Measurements from ENCODE around the gene PRDX2. TPM values are rescaled to one million over a fixed set of nuclear protein-coding genes. Genes with fewer than 3 reads are reported as not detected.
A peak's percentile ranks its signal among the peaks of the same experiment; 100 is the strongest.

The PRDX2 gene
- polyA plus RNA-seq, 3 donors = 40.0 to 71.5 (median 46.7) TPM

DNA sequence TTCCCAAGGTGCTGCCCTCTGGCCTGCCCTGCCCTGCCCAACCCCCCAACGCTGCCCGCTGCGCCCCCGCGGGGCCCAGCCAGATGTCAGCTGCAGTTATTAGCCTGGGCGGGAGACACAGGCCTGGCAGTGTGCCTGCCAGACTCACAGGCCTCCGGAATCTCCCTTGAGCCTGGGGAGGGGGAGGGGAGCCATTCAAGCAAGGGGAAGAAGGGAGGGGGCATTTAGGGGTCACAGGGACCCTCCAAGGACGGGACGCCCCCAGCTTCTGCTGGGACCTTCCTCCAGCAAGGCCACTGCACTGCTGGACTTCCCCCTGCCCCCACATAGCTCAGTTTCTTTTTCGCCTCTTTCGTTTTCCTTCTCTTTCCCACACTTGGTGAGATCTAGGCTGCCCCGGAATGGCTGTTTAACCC lies 12.9 kb downstream of the PRDX2 start:
- H3K4me1 ChIP-seq (ENCODE audit: control insufficient read depth in 1 of 2, insufficient read depth in 2 of 2, low read length in 2 of 2) = peaks cover 62 to 64% of the 10 kb centered on the region in 2 donors
- H2AFZ ChIP-seq (ENCODE audit: insufficient read depth, low read depth, low read length, poor library complexity, severe bottlenecking) = no peak overlapping the region
- H3K36me3 ChIP-seq (replicated peaks in 1 of 2; ENCODE audit: control insufficient read depth in 1 of 2, insufficient read depth in 2 of 2, low read length in 2 of 2) = no peaks in the 10 kb centered on the region
- H4K20me1 ChIP-seq (ENCODE audit: insufficient read depth, low read length) = peaks cover 24% of the 10 kb centered on the region
- Mint-ChIP-seq H3K27ac (peak overlapping the region in 1 of 7 donors; percentile 100), H3K36me3 (peaks cover 2 to 12% of the 10 kb centered on the region in 2 donors), H3K27me3 (ENCODE audit: low read depth in 3 of 3) (peaks cover 0 to 4% (median 1%) of the 10 kb centered on the region in 3 donors), H3K4me1 (peaks cover 28% of the 10 kb centered on the region), H3K9me3 (peaks cover 0 to 7% (median 0%) of the 10 kb centered on the region in 7 donors), H3K4me3 (peak overlapping the region; percentile 95 to 98)
- H3K27me3 ChIP-seq (ENCODE audit: control insufficient read depth in 2 of 2, insufficient read depth in 2 of 2, low read length in 2 of 2) = no peaks in the 10 kb centered on the region
- peak overlapping the region; percentile 100 for H3K9ac ChIP-seq (ENCODE audit: insufficient read depth, low read length, poor library complexity, severe bottlenecking)
- peak overlapping the region; percentile 83 to 100 (median 85) for H3K4me3 ChIP-seq (replicated peaks in 1 of 3; ENCODE audit: low read depth in 2 of 3, low read length in 3 of 3)
- 0% methylated on average over 6 of the region's 12 CpGs for WGBS (ENCODE audit: insufficient coverage)
- intact Hi-C loops (cut with micrococcal nuclease) = loop anchor here (10.0 kb wide), 1 partner anchor 1056 kb away; no protein-coding TSS in a partner anchor
- H3K4me2 ChIP-seq (replicated peaks; ENCODE audit: extremely low read depth, low read length, poor library complexity, severe bottlenecking) = peak overlapping the region; percentile 99
- H3K79me2 ChIP-seq (ENCODE audit: insufficient read depth, low read length) = peaks cover 64% of the 10 kb centered on the region
- no peaks in the 10 kb centered on the region for H3K9me3 ChIP-seq (replicated peaks in 1 of 2; ENCODE audit: control insufficient read depth in 1 of 2, insufficient read depth in 1 of 2, low read length in 2 of 2)
- H3K27ac ChIP-seq (ENCODE audit: low read depth in 1 of 2, low read length in 2 of 2) = peak overlapping the region; percentile 95 to 100
- TF ChIP-seq, protein P1, sequence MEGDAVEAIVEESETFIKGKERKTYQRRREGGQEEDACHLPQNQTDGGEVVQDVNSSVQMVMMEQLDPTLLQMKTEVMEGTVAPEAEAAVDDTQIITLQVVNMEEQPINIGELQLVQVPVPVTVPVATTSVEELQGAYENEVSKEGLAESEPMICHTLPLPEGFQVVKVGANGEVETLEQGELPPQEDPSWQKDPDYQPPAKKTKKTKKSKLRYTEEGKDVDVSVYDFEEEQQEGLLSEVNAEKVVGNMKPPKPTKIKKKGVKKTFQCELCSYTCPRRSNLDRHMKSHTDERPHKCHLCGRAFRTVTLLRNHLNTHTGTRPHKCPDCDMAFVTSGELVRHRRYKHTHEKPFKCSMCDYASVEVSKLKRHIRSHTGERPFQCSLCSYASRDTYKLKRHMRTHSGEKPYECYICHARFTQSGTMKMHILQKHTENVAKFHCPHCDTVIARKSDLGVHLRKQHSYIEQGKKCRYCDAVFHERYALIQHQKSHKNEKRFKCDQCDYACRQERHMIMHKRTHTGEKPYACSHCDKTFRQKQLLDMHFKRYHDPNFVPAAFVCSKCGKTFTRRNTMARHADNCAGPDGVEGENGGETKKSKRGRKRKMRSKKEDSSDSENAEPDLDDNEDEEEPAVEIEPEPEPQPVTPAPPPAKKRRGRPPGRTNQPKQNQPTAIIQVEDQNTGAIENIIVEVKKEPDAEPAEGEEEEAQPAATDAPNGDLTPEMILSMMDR (IDR thresholded peaks at IDR 0.05) = no peak
- peak; percentile 68 to 86 (median 76) for DNase-seq

DNA sequence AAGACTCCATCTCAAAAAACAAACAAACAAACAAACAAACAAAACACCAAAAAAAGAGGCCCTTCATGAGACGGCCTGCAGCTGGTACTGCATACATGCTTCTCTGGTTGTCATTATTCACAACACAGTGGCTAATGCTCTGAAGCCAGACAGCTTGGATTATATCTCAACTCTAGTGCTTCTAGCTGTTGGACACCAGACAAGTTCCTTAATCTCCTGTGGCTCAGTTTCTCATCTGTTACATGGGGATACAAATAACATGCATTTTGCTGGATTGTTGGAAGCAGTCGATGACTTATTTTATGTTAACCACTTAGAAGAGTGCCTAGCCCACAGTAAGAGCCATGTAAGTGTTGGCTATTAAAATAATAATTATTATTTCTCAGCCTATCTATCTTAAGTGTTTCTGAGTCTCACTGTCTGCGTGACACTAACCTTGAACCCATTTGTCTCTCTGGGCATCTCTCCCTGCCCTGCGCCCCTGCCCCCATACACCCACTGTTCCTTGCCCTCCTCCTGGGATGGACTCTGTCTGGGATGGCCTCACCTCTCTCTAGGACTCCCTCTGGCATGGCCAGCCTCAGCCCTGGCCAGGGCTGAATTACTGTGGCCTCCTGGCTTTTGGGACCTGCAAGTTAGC lies 13.4 kb downstream of the PRDX2 start:
- H3K9ac ChIP-seq (ENCODE audit: insufficient read depth, low read length, poor library complexity, severe bottlenecking) = peak overlapping the region; percentile 100
- peak overlapping the region; percentile 99 for H3K4me2 ChIP-seq (replicated peaks; ENCODE audit: extremely low read depth, low read length, poor library complexity, severe bottlenecking)
- TF ChIP-seq, protein P1 (IDR thresholded peaks at IDR 0.05) = no peak
- H3K4me1 Mint-ChIP-seq = peaks cover 28% of the 10 kb centered on the region
- peaks cover 0 to 9% of the 10 kb centered on the region in 2 donors for H3K36me3 Mint-ChIP-seq
- H3K79me2 ChIP-seq (ENCODE audit: insufficient read depth, low read length) = peaks cover 62% of the 10 kb centered on the region
- H3K27me3 ChIP-seq (ENCODE audit: control insufficient read depth in 2 of 2, insufficient read depth in 2 of 2, low read length in 2 of 2) = no peaks in the 10 kb centered on the region
- H3K27ac ChIP-seq (ENCODE audit: low read depth in 1 of 2, low read length in 2 of 2) = peak overlapping the region; percentile 95 to 100
- H3K9me3 ChIP-seq (replicated peaks in 1 of 2; ENCODE audit: control insufficient read depth in 1 of 2, insufficient read depth in 1 of 2, low read length in 2 of 2) = no peaks in the 10 kb centered on the region
- H3K9me3 Mint-ChIP-seq = peaks cover 0 to 6% (median 0%) of the 10 kb centered on the region in 7 donors
- DNase-seq = peak in 2 of 3 donors; percentile 26 to 38
- no peaks in the 10 kb centered on the region for H3K36me3 ChIP-seq (replicated peaks in 1 of 2; ENCODE audit: control insufficient read depth in 1 of 2, insufficient read depth in 2 of 2, low read length in 2 of 2)
- intact Hi-C loops (cut with micrococcal nuclease) = loop anchor here (10.0 kb wide), 1 partner anchor 1057 kb away; no protein-coding TSS in a partner anchor
- H4K20me1 ChIP-seq (ENCODE audit: insufficient read depth, low read length) = peaks cover 18% of the 10 kb centered on the region
- peak overlapping the region in 1 of 7 donors; percentile 100 for H3K27ac Mint-ChIP-seq
- no peak overlapping the region for H2AFZ ChIP-seq (ENCODE audit: insufficient read depth, low read depth, low read length, poor library complexity, severe bottlenecking)
- H3K4me3 Mint-ChIP-seq = peak overlapping the region; percentile 95 to 98
- H3K4me1 ChIP-seq (ENCODE audit: control insufficient read depth in 1 of 2, insufficient read depth in 2 of 2, low read length in 2 of 2) = peaks cover 67 to 68% of the 10 kb centered on the region in 2 donors
- H3K4me3 ChIP-seq (replicated peaks in 1 of 3; ENCODE audit: low read depth in 2 of 3, low read length in 3 of 3) = peak overlapping the region; percentile 83 to 100 (median 85)
- H3K27me3 Mint-ChIP-seq (ENCODE audit: low read depth in 3 of 3) = peaks cover 0 to 2% (median 1%) of the 10 kb centered on the region in 3 donors
- WGBS (ENCODE audit: insufficient coverage) = 77% methylated on average over 2 of the region's 4 CpGs

All from CD14-positive monocyte (primary cell).